T-cell (primary cell): ENCODE measurements around the gene RRP8. TPM values are rescaled to one million over a fixed set of nuclear protein-coding genes. Genes with fewer than 3 reads are reported as not detected.

Source experiments
- ATAC-seq, 4 experiments: fragments of 200-7000 bp in 3 of 4; fragments of 150-1000 bp in 1 of 4; cut with Tn5 transposase; replicated peaks in 1 of 4; 1 replicate in 3 of 4; 2 replicates in 1 of 4; pipeline ENCODE4 v1.10.0; 2021; ENCODE audit warnings: moderate library complexity in 3 of 4, mild to moderate bottlenecking in 2 of 4, moderate number of reproducible peaks in 1 of 4
- CTCF ChIA-PET, 2 donors: fragments of 300-600 bp; sonication (Branson Sonifier 250); formaldehyde crosslinking; loops; one replicate each; lab custom pipeline; 2022; ENCODE audit warnings: antibody characterized with exemption in 2 of 2; lab: Charles Lee
- POLR2A ChIA-PET, 2 donors: fragments of 300-600 bp; sonication (Branson Sonifier 250); formaldehyde crosslinking; loops; one replicate each; lab custom pipeline; 2022; ENCODE audit warnings: antibody characterized with exemption in 2 of 2; lab: Charles Lee
- DNase-seq, 35 experiments: peaks; one replicate each; pipeline versions ENCODE4 v3.0.0 to v3.0.0-alpha.2; 2013 to 2023
- H3K27ac ChIP-seq: one replicate; pipeline ENCODE4 v1.5.1; 2013; ENCODE audit warnings: low read length
- H3K27me3 ChIP-seq, 2 experiments: replicated peaks in 1 of 2; 1 replicate in 1 of 2; 2 replicates in 1 of 2; pipeline versions ENCODE4 v1.6.1 to v1.7.0; 2013; ENCODE audit warnings: low read length in 1 of 2, mixed read lengths in 1 of 2; ENCODE audit not compliant: control insufficient read depth in 2 of 2, insufficient read depth in 2 of 2; ENCODE audit errors: extremely low read depth in 1 of 2
- H3K36me3 ChIP-seq, 2 donors: 1 replicate in 1 of 2; 2 replicates in 1 of 2; pipeline versions ENCODE4 v1.6.1 to v1.7.0; 2013; ENCODE audit warnings: low read length in 1 of 2; ENCODE audit not compliant: control insufficient read depth in 2 of 2, insufficient read depth in 1 of 2; ENCODE audit errors: extremely low read depth in 1 of 2
- H3K4me1 ChIP-seq, 2 experiments: 1 replicate in 1 of 2; 2 replicates in 1 of 2; pipeline versions ENCODE4 v1.6.1 to v1.7.0; 2013; ENCODE audit warnings: low read length in 2 of 2, mixed read lengths in 1 of 2; ENCODE audit not compliant: insufficient read depth in 2 of 2, control insufficient read depth in 1 of 2; ENCODE audit errors: extremely low read depth in 1 of 2
- H3K4me3 ChIP-seq, 2 donors: 1 replicate in 1 of 2; 2 replicates in 1 of 2; pipeline versions ENCODE4 v1.5.1 to v1.7.0; 2013; ENCODE audit warnings: mild to moderate bottlenecking in 2 of 2, low read length in 1 of 2, moderate library complexity in 1 of 2; ENCODE audit not compliant: control insufficient read depth in 1 of 2; ENCODE audit errors: extremely low read depth in 1 of 2
- H3K9me3 ChIP-seq: 2 replicates; pipeline ENCODE4 v1.7.0; 2013
- H3K27ac Mint-ChIP-seq, 2 donors: one replicate each; pipeline ENCODE4 v1.8.0; 2020 to 2021; ENCODE audit warnings: mild to moderate bottlenecking in 2 of 2, mixed read lengths in 2 of 2
- H3K27me3 Mint-ChIP-seq, 2 donors: one replicate each; pipeline ENCODE4 v1.8.0; 2021 to 2022; ENCODE audit warnings: mixed read lengths in 2 of 2
- H3K36me3 Mint-ChIP-seq: one replicate; pipeline ENCODE4 v1.8.0; 2021; ENCODE audit warnings: mixed read lengths
- H3K4me1 Mint-ChIP-seq, 3 donors: one replicate each; pipeline ENCODE4 v1.8.0; 2020 to 2022; ENCODE audit warnings: mixed read lengths in 3 of 3, mild to moderate bottlenecking in 1 of 3
- H3K4me3 Mint-ChIP-seq, 3 donors: one replicate each; pipeline ENCODE4 v1.8.0; 2020 to 2022; ENCODE audit warnings: mild to moderate bottlenecking in 3 of 3, mixed read lengths in 3 of 3, moderate library complexity in 3 of 3
- H3K9me3 Mint-ChIP-seq, 3 donors: one replicate each; pipeline ENCODE4 v1.8.0; 2020 to 2022; ENCODE audit warnings: mixed read lengths in 3 of 3
- whole genome bisulfite sequencing: methylation state at CpG from one replicate; pipeline ENCODE4 v1.1.5; 2013; ENCODE audit warnings: missing lambda C conversion rate; ENCODE audit not compliant: insufficient coverage; 5-methylcytosine and 5-hydroxymethylcytosine counted together
- total RNA-seq, 35 experiments: library from RNA in 6 of 35; stranded (reverse) in 6 of 35; fragments of 120-200 nt in 1 of 35; gene quantifications; one replicate each; pipeline versions ENCODE4 v1.2.1 to v1.2.4 and lab custom pipeline; 2013 to 2026

The RRP8 gene
- total RNA-seq, 5 donors from 2014 or later (not counting 1 experiment from before 2014, with no cell fraction given) = 24.5 to 35.5 (median 32.2) TPM

DNA sequence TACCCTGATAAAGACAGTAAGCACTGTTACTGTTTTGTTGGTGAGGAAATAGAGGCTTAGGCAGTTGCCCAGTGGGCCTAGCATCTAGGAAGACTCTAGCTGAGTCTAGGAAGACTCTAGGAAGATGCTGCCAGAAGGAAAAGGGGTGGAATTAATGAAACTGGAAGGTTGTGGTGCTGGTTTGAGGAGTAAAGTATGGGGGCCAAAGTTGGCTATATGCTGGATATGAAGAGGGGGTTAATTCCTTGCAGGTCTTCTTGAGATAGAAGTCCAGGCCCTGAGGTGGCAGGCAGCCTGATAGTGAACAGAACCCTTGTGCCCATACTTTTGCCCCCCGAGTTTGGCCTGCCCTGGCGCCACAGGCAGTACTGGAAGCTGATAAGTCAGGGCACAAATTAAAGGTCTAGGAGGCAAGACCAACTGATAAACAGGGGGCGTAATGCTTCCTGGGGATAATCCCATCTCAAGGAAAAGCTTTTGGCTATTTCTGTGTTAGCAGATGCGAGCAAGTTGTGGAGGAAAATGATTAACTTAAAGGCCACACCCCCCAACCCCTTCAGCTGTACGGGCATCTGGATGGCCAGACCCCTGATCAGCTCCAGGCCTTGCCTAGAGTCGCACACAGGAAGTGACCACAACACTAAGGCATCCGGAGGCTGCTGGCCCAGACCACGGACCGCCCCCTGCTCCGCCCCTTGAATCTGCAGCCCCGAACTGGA lies 3.2 kb upstream of the RRP8 start:
- Mint-ChIP-seq H3K27me3 (no peaks in the 10 kb centered on the region), H3K36me3 (peaks cover 33% of the 10 kb centered on the region), H3K4me3 (peak overlapping the region in 1 of 3 donors; percentile 40), H3K9me3 (no peaks in the 10 kb centered on the region), H3K4me1 (peaks cover 20 to 44% (median 33%) of the 10 kb centered on the region in 3 donors), H3K27ac (peak overlapping the region in 1 of 2 donors; percentile 89)
- DNase-seq (peak in 19 of 35 experiments; percentile 11 to 70 (median 35)), ATAC-seq (no peak)
- peaks cover 47 to 78% of the 10 kb centered on the region in 2 experiments for H3K4me1 ChIP-seq
- no peak overlapping the region for H3K4me3 ChIP-seq
- WGBS = 28% methylated on average over 5 of the region's 11 CpGs
- CTCF ChIA-PET = interaction anchor here (0.6 to 1.6 kb wide), 3 partner anchors 13 to 90 kb away, joined by 3 to 6 read pairs (median 5); partner anchors contain the start of genes MRPL17 (in 1 of the 2) and TPP1 (in 1 of the 2)
- H3K9me3 ChIP-seq = no peaks in the 10 kb centered on the region
- H3K27me3 ChIP-seq = no peaks in the 10 kb centered on the region
- H3K27ac ChIP-seq = peak overlapping the region; percentile 64
- POLR2A ChIA-PET = interaction anchor here in 1 of 2 donors (0.6 kb wide), 1 partner anchor 29 kb away, joined by 3 read pairs; no protein-coding TSS in a partner anchor
- peaks cover 7 to 39% of the 10 kb centered on the region in 2 donors for H3K36me3 ChIP-seq

DNA sequence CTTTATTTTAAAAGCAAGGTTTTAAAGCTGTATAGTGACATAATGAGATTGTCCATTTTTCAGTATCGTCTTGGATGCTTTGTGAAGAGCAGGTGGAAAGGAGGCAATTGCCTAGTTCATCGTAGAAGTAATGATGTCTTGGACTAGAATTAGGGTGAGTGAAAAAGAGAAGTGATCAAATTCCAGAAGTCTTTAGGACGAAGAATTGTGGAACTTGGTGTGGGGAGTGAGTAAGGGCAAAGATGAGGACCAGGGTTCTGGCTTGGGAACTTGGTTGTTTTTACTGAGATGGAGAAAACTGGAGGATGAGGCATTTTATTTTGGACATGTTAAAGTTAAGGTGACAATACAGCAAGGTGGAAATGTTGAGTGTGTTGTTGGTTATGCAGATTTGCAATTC lies 1.4 kb upstream of the RRP8 start:
- peaks cover 2 to 47% of the 10 kb centered on the region in 2 donors for H3K36me3 ChIP-seq
- ChIA-PET POLR2A (interaction anchor here in 1 of 2 donors (0.6 to 1.6 kb wide), 3 partner anchors 14 to 78 kb away, joined by 3 to 16 read pairs (median 5); partner anchors contain the start of genes MRPL17 and TPP1), CTCF (interaction anchor here (0.6 to 3.9 kb wide), 18 partner anchors 11 to 249 kb away, joined by 3 to 53 read pairs (median 4); partner anchors contain the start of genes MRPL17 (in 2 of the 2) and TPP1 (in 2 of the 2))
- peak overlapping the region; percentile 81 to 96 for H3K4me3 ChIP-seq
- no peak overlapping the region for H3K4me3 Mint-ChIP-seq
- WGBS = 53% methylated on average over 3 of the region's 3 CpGs
- peaks cover 28% of the 10 kb centered on the region for H3K36me3 Mint-ChIP-seq
- H3K27me3 ChIP-seq = no peaks in the 10 kb centered on the region
- peaks cover 40 to 77% of the 10 kb centered on the region in 2 experiments for H3K4me1 ChIP-seq
- ATAC-seq = no peak
- H3K27ac Mint-ChIP-seq = no peak overlapping the region
- H3K9me3 Mint-ChIP-seq = no peaks in the 10 kb centered on the region
- DNase-seq = no peak
- peaks cover 8 to 26% (median 20%) of the 10 kb centered on the region in 3 donors for H3K4me1 Mint-ChIP-seq
- no peaks in the 10 kb centered on the region for H3K9me3 ChIP-seq
- H3K27me3 Mint-ChIP-seq = no peaks in the 10 kb centered on the region
- H3K27ac ChIP-seq = peak overlapping the region; percentile 72

DNA sequence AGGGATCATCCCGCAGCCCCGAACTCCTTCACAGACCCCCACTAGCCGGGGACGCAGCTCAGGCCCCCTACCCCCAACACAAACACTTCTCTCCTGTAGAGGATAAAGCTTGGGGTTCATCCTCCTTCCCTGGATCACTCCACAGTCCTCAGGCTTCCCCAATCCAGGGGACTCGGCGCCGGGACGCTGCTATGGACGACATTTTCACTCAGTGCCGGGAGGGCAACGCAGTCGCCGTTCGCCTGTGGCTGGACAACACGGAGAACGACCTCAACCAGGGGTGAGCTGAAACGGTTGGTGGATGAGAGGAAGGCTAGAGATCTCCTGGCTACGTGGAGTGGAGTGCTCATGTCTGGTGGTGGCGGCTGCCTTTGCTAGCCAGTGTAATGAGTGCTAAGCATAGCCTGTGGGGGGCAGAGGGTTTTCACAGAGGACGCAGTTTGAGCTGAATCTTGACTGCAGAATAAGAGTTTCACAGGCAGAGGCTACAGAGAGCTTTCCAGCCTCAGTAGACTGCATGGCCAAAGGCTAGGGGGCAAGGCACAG lies 738 bp upstream of the RRP8 start:
- Mint-ChIP-seq H3K9me3 (no peaks in the 10 kb centered on the region), H3K4me1 (peaks cover 13 to 26% (median 20%) of the 10 kb centered on the region in 3 donors), H3K27ac (no peak overlapping the region), H3K36me3 (peaks cover 29% of the 10 kb centered on the region), H3K4me3 (no peak overlapping the region), H3K27me3 (no peaks in the 10 kb centered on the region)
- DNase-seq (peak in 34 of 35 experiments; percentile 39 to 76 (median 56)), ATAC-seq (peak; percentile 68 to 77 (median 70))
- peaks cover 0 to 47% of the 10 kb centered on the region in 2 donors for H3K36me3 ChIP-seq
- H3K4me3 ChIP-seq = peak overlapping the region; percentile 81 to 96
- H3K9me3 ChIP-seq = no peaks in the 10 kb centered on the region
- no peaks in the 10 kb centered on the region for H3K27me3 ChIP-seq
- POLR2A ChIA-PET = interaction anchor here in 1 of 2 donors (0.6 to 1.6 kb wide), 4 partner anchors 8 to 79 kb away, joined by 3 to 16 read pairs (median 4); partner anchors contain the start of genes MRPL17, TAF10 and TPP1
- peak overlapping the region; percentile 72 for H3K27ac ChIP-seq
- under 1% methylated on average over 20 of the region's 20 CpGs for WGBS
- H3K4me1 ChIP-seq = peaks cover 40 to 71% of the 10 kb centered on the region in 2 experiments
- CTCF ChIA-PET = interaction anchor here (0.6 to 3.9 kb wide), 16 partner anchors 11 to 152 kb away, joined by 3 to 53 read pairs (median 4); partner anchors contain the start of genes MRPL17 (in 2 of the 2) and TPP1 (in 1 of the 2)

DNA sequence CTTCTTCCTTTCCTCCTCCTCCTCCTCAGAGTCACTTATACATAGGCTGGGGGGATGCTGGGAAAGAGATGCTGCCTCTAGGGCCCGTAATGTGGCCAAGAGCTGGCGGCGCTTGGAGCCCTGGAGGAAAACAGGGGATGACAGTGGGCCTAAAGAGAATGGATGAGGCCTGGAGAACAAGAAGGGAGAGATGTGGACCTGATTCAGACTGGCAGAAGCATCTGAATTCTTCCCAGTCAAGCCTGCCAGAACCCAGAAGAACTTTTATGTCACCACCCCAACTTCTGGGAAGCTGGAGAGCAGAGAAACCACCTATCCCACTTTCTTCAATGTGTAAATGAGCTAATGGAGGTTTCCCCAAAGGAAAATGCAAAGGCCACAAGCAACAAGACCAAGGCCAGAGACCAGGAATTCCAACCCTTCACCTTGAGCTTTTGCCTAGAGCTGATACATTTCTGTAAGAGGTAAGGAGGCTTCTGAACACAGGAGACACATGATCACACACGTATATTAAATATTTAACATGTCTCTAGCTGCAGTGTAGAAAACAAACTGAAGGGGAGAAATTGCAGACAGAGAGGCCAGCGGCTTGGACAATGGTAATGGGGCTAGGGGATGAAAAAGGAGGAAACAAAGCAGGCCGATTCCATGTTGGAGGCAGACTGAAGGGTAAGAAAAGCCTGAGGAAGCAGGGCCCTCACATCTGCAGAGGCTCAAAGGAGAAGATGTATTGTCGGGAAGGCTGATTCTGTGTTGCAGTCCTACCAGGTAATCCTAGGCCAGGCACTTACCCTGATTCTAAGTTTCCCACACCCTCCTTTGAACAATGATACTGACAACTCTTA lies 1.1 kb downstream of the RRP8 start:
- Mint-ChIP-seq H3K27ac (no peak overlapping the region), H3K4me1 (peaks cover 20 to 26% (median 21%) of the 10 kb centered on the region in 3 donors), H3K36me3 (peaks cover 29% of the 10 kb centered on the region), H3K4me3 (no peak overlapping the region), H3K9me3 (no peaks in the 10 kb centered on the region), H3K27me3 (no peaks in the 10 kb centered on the region)
- ATAC-seq (no peak), DNase-seq (no peak)
- ChIA-PET CTCF (interaction anchor here (0.5 to 3.9 kb wide), 7 partner anchors 14 to 223 kb away, joined by 3 to 53 read pairs (median 5); partner anchors contain the start of genes MRPL17 (in 1 of the 2) and TPP1 (in 1 of the 2)), POLR2A (interaction anchor here (0.7 to 1.0 kb wide), 2 partner anchors 17 to 81 kb away, joined by 3 to 4 read pairs; partner anchors contain the start of genes MRPL17 (in 1 of the 2) and TPP1 (in 1 of the 2))
- Histone ChIP-seq H3K27me3 (no peaks in the 10 kb centered on the region), H3K4me3 (peak overlapping the region; percentile 81 to 96), H3K27ac (peak overlapping the region; percentile 37), H3K36me3 (peaks cover 5 to 43% of the 10 kb centered on the region in 2 donors), H3K9me3 (no peaks in the 10 kb centered on the region), H3K4me1 (peaks cover 31 to 54% of the 10 kb centered on the region in 2 experiments)
- WGBS = 87% methylated on average over 5 of the region's 7 CpGs

DNA sequence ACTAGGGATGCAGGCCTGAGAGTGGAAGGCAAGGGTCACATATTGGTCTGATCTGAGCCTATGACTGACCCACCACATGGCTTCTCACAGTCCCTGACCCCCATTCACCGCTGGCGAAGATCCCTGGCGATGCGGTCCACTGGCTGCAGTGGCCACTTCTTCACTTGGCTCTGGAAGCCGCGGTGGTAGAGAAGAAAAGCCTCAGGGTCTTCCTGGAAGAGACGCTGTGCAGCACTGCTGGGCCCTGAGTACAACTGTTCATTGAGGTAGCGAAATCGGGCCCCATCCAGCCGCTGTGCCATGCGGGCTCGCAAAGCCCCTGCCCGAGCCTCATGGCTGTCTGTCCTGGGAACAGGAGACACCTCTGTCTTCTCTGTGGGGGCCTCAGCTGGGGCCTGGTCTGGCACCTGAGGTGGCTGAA lies 2.4 kb downstream of the RRP8 start:
- Histone ChIP-seq H3K36me3 (peaks cover 9 to 56% of the 10 kb centered on the region in 2 donors), H3K27me3 (no peaks in the 10 kb centered on the region), H3K4me1 (peaks cover 18 to 42% of the 10 kb centered on the region in 2 experiments), H3K9me3 (no peaks in the 10 kb centered on the region), H3K27ac (no peak overlapping the region), H3K4me3 (no peak overlapping the region)
- Mint-ChIP-seq H3K9me3 (no peaks in the 10 kb centered on the region), H3K4me3 (no peak overlapping the region), H3K4me1 (peaks cover 20 to 27% (median 24%) of the 10 kb centered on the region in 3 donors), H3K27ac (no peak overlapping the region), H3K27me3 (no peaks in the 10 kb centered on the region), H3K36me3 (peaks cover 31% of the 10 kb centered on the region)
- ChIA-PET POLR2A (no interaction called here), CTCF (interaction anchor here in 1 of 2 donors (1.0 kb wide), 1 partner anchor 83 kb away, joined by 3 read pairs; no protein-coding TSS in a partner anchor)
- DNase-seq (no peak), ATAC-seq (no peak)
- WGBS = 98% methylated on average over 12 of the region's 13 CpGs
